HEK293 (cell line): ENCODE data around the gene TOM1L2.
"Not testable (repeated sequence)": the region's sequence is repeated elsewhere in the genome, so short reads cannot be mapped to it uniquely, and the experiment has no call there.

Experiments
- CTCF ChIA-PET: fragments of 350-600 bp; formaldehyde crosslinking; extraction: SDS; loops from one replicate; lab custom pipeline; 2021; ENCODE audit warnings: antibody characterized with exemption; lab: Yijun Ruan, JAX
- POLR2A ChIA-PET: fragments of 300-600 bp; formaldehyde crosslinking; extraction: SDS; loops from one replicate; lab custom pipeline; 2020; ENCODE audit warnings: antibody characterized with exemption, inconsistent platforms; lab: Yijun Ruan, JAX
- H3K27ac ChIP-seq: fragments of 200-500 bp; sonication (Bioruptor generic); 2 replicates; pipeline ENCODE4 v1.5.1; 2014; ENCODE audit warnings: low read depth, low read length, control low read depth, inconsistent platforms; ENCODE audit errors: extremely low read depth
- H3K36me3 ChIP-seq, 2 experiments: fragments of 200-500 bp in 1 of 2; sonication (Bioruptor generic) in 1 of 2; 1 replicate in 1 of 2; 2 replicates in 1 of 2; pipeline ENCODE4 v1.5.1; 2014 to 2017; ENCODE audit warnings: inconsistent platforms in 2 of 2, low read length in 2 of 2; ENCODE audit not compliant: control insufficient read depth in 2 of 2, insufficient read depth in 1 of 2
- H3K4me1 ChIP-seq: fragments of 200-500 bp; sonication (Bioruptor generic); 2 replicates; pipeline ENCODE4 v1.5.1; 2014; ENCODE audit warnings: mild to moderate bottlenecking, low read length, inconsistent platforms; ENCODE audit not compliant: control insufficient read depth, insufficient read depth
- H3K4me3 ChIP-seq: 2 replicates; pipeline ENCODE4 v1.5.1; 2011; ENCODE audit warnings: low read depth, mild to moderate bottlenecking, control low read depth, low read length, moderate library complexity
- H3K9me3 ChIP-seq: fragments of 200-500 bp; sonication (Bioruptor generic); 2 replicates; pipeline ENCODE4 v1.5.1; 2014; ENCODE audit warnings: low read depth, low read length, inconsistent platforms; ENCODE audit not compliant: control insufficient read depth, insufficient read depth
- AEBP2 ChIP-seq: fragments of 450-650 bp; formaldehyde crosslinking; IDR thresholded peaks from 2 replicates; pipeline ENCODE4 v1.5.1; 2016; ENCODE audit warnings: missing biosample characterization, missing genetic modification characterization, borderline replicate concordance
- HOXD13 ChIP-seq: sonication (generic); formaldehyde crosslinking; IDR thresholded peaks from 2 replicates; pipeline ENCODE4 v1.8.0; 2022; ENCODE audit warnings: missing genetic modification reagents, borderline replicate concordance
- KLF16 ChIP-seq: fragments of 450-650 bp; formaldehyde crosslinking; IDR thresholded peaks from 2 replicates; pipeline ENCODE4 v1.5.1; 2017; ENCODE audit warnings: missing biosample characterization, missing genetic modification characterization
- SALL2 ChIP-seq: fragments of 450-650 bp; formaldehyde crosslinking; IDR thresholded peaks from 2 replicates; pipeline ENCODE4 v1.5.0; 2017; ENCODE audit warnings: missing biosample characterization, mild to moderate bottlenecking, missing genetic modification characterization, borderline replicate concordance
- SP2 ChIP-seq: fragments of 450-650 bp; formaldehyde crosslinking; IDR thresholded peaks from 2 replicates; pipeline ENCODE4 v1.5.1; 2016; ENCODE audit warnings: missing biosample characterization, missing genetic modification characterization
- SP7 ChIP-seq: fragments of 450-650 bp; formaldehyde crosslinking; IDR thresholded peaks from 2 replicates; pipeline ENCODE4 v1.5.1; 2016; ENCODE audit warnings: missing biosample characterization, missing genetic modification characterization
- YY2 ChIP-seq: fragments of 450-650 bp; formaldehyde crosslinking; IDR thresholded peaks from 2 replicates; pipeline ENCODE4 v1.5.1; 2016; ENCODE audit warnings: missing biosample characterization, missing genetic modification characterization
- ZBTB21 ChIP-seq: fragments of 450-650 bp; formaldehyde crosslinking; IDR thresholded peaks from 2 replicates; pipeline ENCODE4 v1.5.1; 2017; ENCODE audit warnings: missing biosample characterization, missing genetic modification characterization
- ZNF121 ChIP-seq: fragments of 450-650 bp; formaldehyde crosslinking; IDR thresholded peaks from 2 replicates; pipeline ENCODE4 v1.5.1; 2016; ENCODE audit warnings: missing biosample characterization, missing genetic modification characterization
- ZNF133 ChIP-seq: fragments of 450-650 bp; formaldehyde crosslinking; IDR thresholded peaks from 2 replicates; pipeline ENCODE4 v1.5.1; 2016; ENCODE audit warnings: missing biosample characterization, missing genetic modification characterization
- ZNF157 ChIP-seq: fragments of 450-650 bp; formaldehyde crosslinking; IDR thresholded peaks from 2 replicates; pipeline ENCODE4 v1.5.1; 2016; ENCODE audit warnings: missing biosample characterization, missing genetic modification characterization
- ZNF18 ChIP-seq: fragments of 450-650 bp; formaldehyde crosslinking; IDR thresholded peaks from 2 replicates; pipeline ENCODE4 v1.5.1; 2016; ENCODE audit warnings: missing biosample characterization, missing genetic modification characterization
- ZNF184 ChIP-seq: fragments of 450-650 bp; IDR thresholded peaks from 2 replicates; pipeline ENCODE4 v1.5.1; 2018; ENCODE audit warnings: missing biosample characterization, mild to moderate bottlenecking, missing genetic modification characterization
- ZNF211 ChIP-seq: fragments of 450-650 bp; formaldehyde crosslinking; IDR thresholded peaks from 2 replicates; pipeline ENCODE4 v1.5.1; 2016; ENCODE audit warnings: low read depth, missing biosample characterization, missing genetic modification characterization
- ZNF292 ChIP-seq: fragments of 450-650 bp; formaldehyde crosslinking; IDR thresholded peaks from 2 replicates; pipeline ENCODE4 v1.5.1; 2016; ENCODE audit warnings: low read depth, missing biosample characterization, missing genetic modification characterization, borderline replicate concordance
- ZNF658 ChIP-seq: fragments of 450-650 bp; formaldehyde crosslinking; IDR thresholded peaks from 2 replicates; pipeline ENCODE4; 2016; ENCODE audit warnings: missing biosample characterization, missing genetic modification characterization
- ZNF664 ChIP-seq: fragments of 450-650 bp; formaldehyde crosslinking; IDR thresholded peaks from 2 replicates; pipeline ENCODE4 v1.5.1; 2016; ENCODE audit warnings: missing biosample characterization, missing genetic modification characterization
- ZNF837 ChIP-seq: fragments of 450-650 bp; formaldehyde crosslinking; IDR thresholded peaks from 2 replicates; pipeline ENCODE4 v1.5.1; 2016; ENCODE audit warnings: missing biosample characterization, missing genetic modification characterization
- ZSCAN23 ChIP-seq: fragments of 450-650 bp; formaldehyde crosslinking; IDR thresholded peaks from 2 replicates; pipeline ENCODE4 v1.5.1; 2016; ENCODE audit warnings: missing biosample characterization, missing genetic modification characterization

The TOM1L2 gene

GRCh38 chr17:17913695-17914332, 58.4 kb downstream of the TOM1L2 start (continued):
- TF ChIP-seq ZNF133 (tag by site-specific recombination), result no peak

- H3K4me1 ChIP-seq, H3K4me3 ChIP-seq, H3K36me3 ChIP-seq, H3K27ac ChIP-seq, H3K9me3 ChIP-seq, CTCF ChIA-PET, POLR2A ChIA-PET: not testable (repeated sequence)
Observed at GRCh38 chr17:17912336-17912735, 59.9 kb downstream of the TOM1L2 start.

- Histone ChIP-seq H3K4me3 (no peak overlapping the region), H3K27ac (no peak overlapping the region), H3K36me3 (peaks cover 0 to 4% of the 10 kb centered on the region in 2 experiments; a peak in 1 of 3 replicates), H3K4me1 (peaks cover 10% of the 10 kb centered on the region), H3K9me3 (no peaks in the 10 kb centered on the region)
- CTCF ChIA-PET, result no interaction called here
- POLR2A ChIA-PET, result interaction anchor here (1.0 kb wide), 1 partner anchor 62 kb away, joined by 3 read pairs; the partner anchor contains the start of gene DRC3
- TF ChIP-seq SALL2 (tag by site-specific recombination) (no peak), ZNF211 (tag by site-specific recombination) (no peak), SP2 (no peak), ZNF157 (no peak), ZNF121 (tag by site-specific recombination) (no peak), HOXD13 (CRISPR knock-in tag) (no peak), YY2 (no peak), ZNF837 (tag by site-specific recombination) (no peak), ZNF184 (tag by site-specific recombination) (no peak), ZNF658 (tag by site-specific recombination) (no peak), ZNF664 (tag by site-specific recombination) (no peak), ZSCAN23 (tag by site-specific recombination) (no peak), ZNF292 (tag by site-specific recombination) (no peak), KLF16 (tag by site-specific recombination) (no peak), ZBTB21 (tag by site-specific recombination) (no peak), AEBP2 (tag by site-specific recombination) (no peak), SP7 (tag by site-specific recombination) (no peak), ZNF18 (tag by site-specific recombination) (no peak)
- TF ChIP-seq, all 188 proteins: peak for 0
Observed at GRCh38 chr17:17911001-17911613, 61.1 kb downstream of the TOM1L2 start.
